H1 (cell line): Measurements from ENCODE around the gene FAM169A. TPM values are rescaled to one million over a fixed set of nuclear protein-coding genes. Genes with fewer than 3 reads are reported as not detected.

Source experiments
- CTCF ChIA-PET: fragments of 300-600 bp; sonication (Branson Sonifier 250); formaldehyde crosslinking; loops from one replicate; lab custom pipeline; 2021; ENCODE audit not compliant: partially characterized antibody; lab: Charles Lee
- POLR2A ChIA-PET: fragments of 300-600 bp; sonication (Branson Sonifier 250); formaldehyde crosslinking; loops from one replicate; lab custom pipeline; 2021; ENCODE audit warnings: inconsistent platforms; ENCODE audit not compliant: partially characterized antibody; lab: Charles Lee
- DNase-seq, 2 experiments: peaks; one replicate each; pipeline versions ENCODE4 v3.0.0 to v3.0.0-alpha.2; 2010 to 2022; ENCODE audit warnings: low spot score in 2 of 2, low read depth in 1 of 2, mixed read lengths in 1 of 2
- FAIRE-seq: peaks from 2 replicates; lab custom pipeline; 2011; peaks lifted over from hg19 to GRCh38; lab: Jason Lieb, UNC
- H2AFZ ChIP-seq: 2 replicates; pipeline ENCODE4 v1.8.1; 2012; ENCODE audit warnings: low read length, inconsistent platforms
- H2AK5ac ChIP-seq: 2 replicates; pipeline ENCODE4 v1.6.1; 2013; ENCODE audit warnings: low read depth, low read length
- H2BK120ac ChIP-seq: replicated peaks from 2 replicates; pipeline ENCODE3; 2013; ENCODE audit warnings: low read depth, low read length, inconsistent platforms
- H2BK12ac ChIP-seq: 2 replicates; pipeline ENCODE4 v1.6.1; 2013; ENCODE audit warnings: low read depth, low read length
- H2BK15ac ChIP-seq: 2 replicates; pipeline ENCODE4 v1.6.1; 2013; ENCODE audit warnings: low read length
- H2BK20ac ChIP-seq: 2 replicates; pipeline ENCODE4 v1.6.1; 2013; ENCODE audit warnings: low read length
- H2BK5ac ChIP-seq: 2 replicates; pipeline ENCODE4 v1.6.1; 2013; ENCODE audit warnings: low read depth, low read length
- H3K14ac ChIP-seq: 2 replicates; pipeline ENCODE4 v1.6.1; 2013; ENCODE audit warnings: inconsistent platforms; ENCODE audit not compliant: insufficient read length
- H3K18ac ChIP-seq: 2 replicates; pipeline ENCODE4 v1.6.1; 2013; ENCODE audit warnings: low read length; ENCODE audit errors: extremely low read depth
- H3K23ac ChIP-seq: 2 replicates; pipeline ENCODE4 v1.6.1; 2013; ENCODE audit warnings: inconsistent platforms; ENCODE audit not compliant: insufficient read length
- H3K23me2 ChIP-seq: 2 replicates; pipeline ENCODE4 v1.6.1; 2013; ENCODE audit warnings: low read depth, low read length
- H3K27ac ChIP-seq: 2 replicates; pipeline ENCODE4 v1.6.1; 2011; ENCODE audit warnings: low read depth, low read length, inconsistent platforms
- H3K27me3 ChIP-seq, 4 experiments: replicated peaks in 1 of 4; 1 replicate in 1 of 4; 2 replicates in 3 of 4; pipeline versions ENCODE4 v1.6.1 to v1.8.1; 2011 to 2013; ENCODE audit warnings: low read length in 3 of 4, mild to moderate bottlenecking in 3 of 4, inconsistent platforms in 2 of 4, mixed read lengths in 2 of 4, moderate library complexity in 1 of 4; ENCODE audit not compliant: control insufficient read depth in 3 of 4, insufficient read depth in 3 of 4; ENCODE audit errors: extremely low read depth in 1 of 4
- H3K36me3 ChIP-seq, 4 experiments: 2 replicates each; pipeline versions ENCODE4 v1.6.1 to v1.8.1; 2011 to 2013; ENCODE audit warnings: mild to moderate bottlenecking in 4 of 4, low read length in 3 of 4, moderate library complexity in 2 of 4, control low read depth in 1 of 4, inconsistent platforms in 1 of 4; ENCODE audit not compliant: insufficient read depth in 4 of 4, control insufficient read depth in 2 of 4
- H3K4ac ChIP-seq: replicated peaks from 2 replicates; pipeline ENCODE3; 2013; ENCODE audit warnings: low read length, low read depth, mixed read lengths, inconsistent platforms; ENCODE audit not compliant: insufficient read length
- H3K4me1 ChIP-seq, 4 experiments: replicated peaks in 1 of 4; 1 replicate in 1 of 4; 2 replicates in 3 of 4; pipeline versions ENCODE4 v1.6.1 to v1.8.1; 2011 to 2013; ENCODE audit warnings: low read length in 3 of 4, inconsistent platforms in 2 of 4, mixed read lengths in 1 of 4; ENCODE audit not compliant: insufficient read depth in 4 of 4, control insufficient read depth in 3 of 4
- H3K4me2 ChIP-seq, 2 experiments: 2 replicates each; pipeline versions ENCODE4 v1.6.1 to v1.8.1; 2011 to 2013; ENCODE audit warnings: low read depth in 2 of 2, low read length in 2 of 2, control low read depth in 1 of 2, inconsistent platforms in 1 of 2, mild to moderate bottlenecking in 1 of 2; ENCODE audit not compliant: insufficient read depth in 1 of 2
- H3K4me3 ChIP-seq, 4 experiments: fragments of 200-600, 300-600 bp in 1 of 4; sonication (generic), shearing (Covaris generic), sonication (Bioruptor Twin) in 1 of 4; 2 replicates each; pipeline versions ENCODE4 v1.5.1 to v1.8.1; 2011 to 2016; ENCODE audit warnings: low read length in 4 of 4, low read depth in 3 of 4, control low read depth in 2 of 4, inconsistent platforms in 2 of 4, mild to moderate bottlenecking in 2 of 4, mixed read lengths in 1 of 4, moderate library complexity in 1 of 4; ENCODE audit not compliant: insufficient read depth in 2 of 4; ENCODE audit errors: extremely low read depth in 1 of 4
- H3K56ac ChIP-seq: replicated peaks from 2 replicates; pipeline ENCODE3; 2013; ENCODE audit warnings: low read depth, mild to moderate bottlenecking, mixed read lengths, low read length, inconsistent platforms; ENCODE audit not compliant: insufficient read length
- H3K79me1 ChIP-seq: 2 replicates; pipeline ENCODE4 v1.6.1; 2013; ENCODE audit warnings: low read depth, low read length, control low read depth
- H3K79me2 ChIP-seq, 2 experiments: 2 replicates each; pipeline versions ENCODE4 v1.6.1 to v1.8.1; 2012 to 2013; ENCODE audit warnings: low read length in 2 of 2, mild to moderate bottlenecking in 2 of 2, inconsistent platforms in 1 of 2; ENCODE audit not compliant: insufficient read depth in 2 of 2, control insufficient read depth in 1 of 2
- H3K9ac ChIP-seq, 4 experiments: replicated peaks in 1 of 4; 1 replicate in 1 of 4; 2 replicates in 3 of 4; pipeline versions ENCODE4 v1.6.1 to v1.8.1; 2011 to 2013; ENCODE audit warnings: low read depth in 3 of 4, low read length in 3 of 4, control low read depth in 2 of 4, mild to moderate bottlenecking in 2 of 4, moderate library complexity in 2 of 4, inconsistent platforms in 1 of 4; ENCODE audit errors: extremely low read depth in 1 of 4
- H3K9me3 ChIP-seq, 2 experiments: 2 replicates each; pipeline versions ENCODE4 v1.6.1 to v1.8.1; 2012 to 2013; ENCODE audit warnings: mild to moderate bottlenecking in 2 of 2, moderate library complexity in 2 of 2, control low read depth in 1 of 2, inconsistent platforms in 1 of 2, low read depth in 1 of 2, low read length in 1 of 2, mixed read lengths in 1 of 2; ENCODE audit not compliant: insufficient read depth in 2 of 2
- H4K20me1 ChIP-seq, 2 experiments: replicated peaks in 1 of 2; 2 replicates each; pipeline versions ENCODE3 to v1.8.1; 2011 to 2013; ENCODE audit warnings: inconsistent platforms in 2 of 2, low read length in 2 of 2, mild to moderate bottlenecking in 1 of 2; ENCODE audit not compliant: insufficient read depth in 2 of 2, control insufficient read depth in 1 of 2
- H4K5ac ChIP-seq: 2 replicates; pipeline ENCODE4 v1.6.1; 2013; ENCODE audit warnings: low read length, low read depth, mixed read lengths, inconsistent platforms; ENCODE audit not compliant: insufficient read length
- H4K8ac ChIP-seq: 2 replicates; pipeline ENCODE4 v1.8.0; 2013; ENCODE audit warnings: mild to moderate bottlenecking, moderate library complexity, low read length, inconsistent platforms; ENCODE audit not compliant: insufficient read depth; ENCODE audit errors: extremely low read depth
- H4K91ac ChIP-seq: replicated peaks from 2 replicates; pipeline ENCODE3; 2013; ENCODE audit warnings: low read length, mixed read lengths, inconsistent platforms; ENCODE audit not compliant: insufficient read length
- HDAC6 ChIP-seq: IDR thresholded peaks from one replicate; pipeline ENCODE4 v1.7.1; 2012; ENCODE audit warnings: low read depth, mild to moderate bottlenecking, inconsistent platforms, low read length, moderate library complexity
- SAP30 ChIP-seq: fragments of 300-600 bp; sonication (generic); IDR thresholded peaks from 2 replicates; pipeline ENCODE4 v1.7.1; 2012; ENCODE audit warnings: low read length, moderate library complexity, mild to moderate bottlenecking, inconsistent platforms; ENCODE audit not compliant: insufficient read depth, insufficient replicate concordance
- SIX5 ChIP-seq: IDR thresholded peaks from 2 replicates; pipeline ENCODE4 v1.6.1; 2011; ENCODE audit warnings: mild to moderate bottlenecking, low read depth, low read length
- WGBS, 2 experiments: shearing (Covaris generic) in 1 of 2; methylation state at CpG; one replicate each; pipeline versions ENCODE4 v1.1.6 to v1.1.7; 2013 to 2015; ENCODE audit warnings: low lambda C conversion rate in 2 of 2, mixed read lengths in 2 of 2, inconsistent platforms in 1 of 2, low coverage in 1 of 2, missing lambda C conversion rate in 1 of 2; ENCODE audit not compliant: insufficient replicate concordance in 2 of 2, insufficient coverage in 1 of 2, insufficient read length in 1 of 2; ENCODE audit errors: extremely low coverage in 1 of 2, missing lambda C conversion rate in 1 of 2; 5-methylcytosine and 5-hydroxymethylcytosine counted together
- polyA plus RNA-seq, 7 experiments: library from polyadenylated mRNA; depleted of rRNA in 3 of 7; stranded (reverse) in 5 of 7; unstranded in 2 of 7; fragments of >200 nt in 5 of 7; fragments of 200-250 nt in 2 of 7; gene quantifications; 1 replicate in 5 of 7; 2 replicates in 1 of 7; 4 replicates in 1 of 7; pipeline versions ENCODE4 v1.2.1 to v1.2.3, GENCODE V29; 2011 to 2013; ENCODE audit warnings: missing spikeins in 2 of 7, mixed read lengths in 2 of 7
- total RNA-seq: library from RNA; stranded (reverse); fragmentation: NEBNext Ultra II Directional; extraction: Animal tissue kit (Norgen Biotek cat#: 25700); gene quantifications from 2 replicates; pipeline ENCODE4 v1.2.1, GENCODE V29; 2021

Gene FAM169A
- total and polyA plus RNA-seq, 2 of the 8 experiments (the other 6 are each of a cell fraction or from before 2014, with no cell fraction given): 12.6 to 83.1 TPM

GRCh38 chr5:74778609-74779008 is 87.6 kb downstream of the FAM169A start:
- ChIA-PET CTCF (no interaction called here), POLR2A (no interaction called here)
- Histone ChIP-seq H3K4ac (no peak overlapping the region), H4K20me1 (no peaks in the 10 kb centered on the region), H2BK15ac (no peak overlapping the region), H3K9me3 (no peaks in the 10 kb centered on the region), H3K79me2 (no peaks in the 10 kb centered on the region), H3K79me1 (no peaks in the 10 kb centered on the region), H2AFZ (no peak overlapping the region), H4K5ac (no peak overlapping the region), H4K91ac (no peak overlapping the region), H3K56ac (no peak overlapping the region), H2BK12ac (no peak overlapping the region), H3K14ac (no peak overlapping the region), H2AK5ac (no peak overlapping the region), H3K4me1 (no peaks in the 10 kb centered on the region), H3K4me3 (no peak overlapping the region), H3K36me3 (peaks cover 3 to 92% (median 33%) of the 10 kb centered on the region in 4 experiments; a peak in 7 of 8 replicates), H2BK5ac (no peak overlapping the region), H3K9ac (no peak overlapping the region), H3K23me2 (no peaks in the 10 kb centered on the region), H3K18ac (no peak overlapping the region), H2BK120ac (no peak overlapping the region), H4K8ac (no peak overlapping the region), H3K27ac (no peak overlapping the region), H3K23ac (no peak overlapping the region), H2BK20ac (no peak overlapping the region), H3K4me2 (no peak overlapping the region), H3K27me3 (no peaks in the 10 kb centered on the region)
- 96% methylated on average over 2 of the region's 2 CpGs; no CpG with 5 or more reads in 1 of the 2 experiments for WGBS, 2 experiments
- DNase-seq (no peak), FAIRE-seq (no peak)
- TF ChIP-seq SAP30 (no peak), HDAC6 (no peak), SIX5 (no peak)
